Fibroblast of mammary gland (primary cell): ENCODE data around the gene OR10J5.
"Not testable (repeated sequence)": the region's sequence is repeated elsewhere in the genome, so short reads cannot be mapped to it uniquely, and the experiment has no call there.

Experiments used
- DNase-seq: peaks from one replicate; pipeline ENCODE4 v3.0.0-alpha.2; 2010; ENCODE audit warnings: low read depth
- H3K4me3 ChIP-seq: 2 replicates; pipeline ENCODE4 v1.5.1; 2011; ENCODE audit warnings: low read depth, mild to moderate bottlenecking, low read length, moderate library complexity; ENCODE audit not compliant: control insufficient read depth
- TF ChIP-seq, protein P1 (sequence below): conservative IDR thresholded peaks from 2 replicates; pipeline ENCODE4 v1.5.1; 2011; ENCODE audit warnings: low read depth, low read length, inconsistent platforms; ENCODE audit not compliant: control insufficient read depth, insufficient read depth

Gene OR10J5

DNA sequence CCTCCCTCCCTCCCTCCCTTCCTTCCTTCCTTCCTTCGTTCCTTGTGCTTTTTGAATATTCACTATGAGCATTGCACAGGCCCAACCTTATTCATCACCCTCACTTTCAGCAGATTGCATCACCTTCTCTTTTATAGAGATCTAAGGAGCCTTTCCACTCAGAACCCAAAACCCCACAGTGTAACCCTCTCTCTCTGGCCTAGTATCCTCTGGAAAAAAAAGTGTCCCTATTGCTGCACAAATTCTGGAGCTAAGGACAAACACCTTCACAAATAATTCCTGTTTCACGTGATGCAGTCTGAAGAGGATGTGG lies 25.6 kb downstream of the OR10J5 start:
- TF ChIP-seq, protein P1, sequence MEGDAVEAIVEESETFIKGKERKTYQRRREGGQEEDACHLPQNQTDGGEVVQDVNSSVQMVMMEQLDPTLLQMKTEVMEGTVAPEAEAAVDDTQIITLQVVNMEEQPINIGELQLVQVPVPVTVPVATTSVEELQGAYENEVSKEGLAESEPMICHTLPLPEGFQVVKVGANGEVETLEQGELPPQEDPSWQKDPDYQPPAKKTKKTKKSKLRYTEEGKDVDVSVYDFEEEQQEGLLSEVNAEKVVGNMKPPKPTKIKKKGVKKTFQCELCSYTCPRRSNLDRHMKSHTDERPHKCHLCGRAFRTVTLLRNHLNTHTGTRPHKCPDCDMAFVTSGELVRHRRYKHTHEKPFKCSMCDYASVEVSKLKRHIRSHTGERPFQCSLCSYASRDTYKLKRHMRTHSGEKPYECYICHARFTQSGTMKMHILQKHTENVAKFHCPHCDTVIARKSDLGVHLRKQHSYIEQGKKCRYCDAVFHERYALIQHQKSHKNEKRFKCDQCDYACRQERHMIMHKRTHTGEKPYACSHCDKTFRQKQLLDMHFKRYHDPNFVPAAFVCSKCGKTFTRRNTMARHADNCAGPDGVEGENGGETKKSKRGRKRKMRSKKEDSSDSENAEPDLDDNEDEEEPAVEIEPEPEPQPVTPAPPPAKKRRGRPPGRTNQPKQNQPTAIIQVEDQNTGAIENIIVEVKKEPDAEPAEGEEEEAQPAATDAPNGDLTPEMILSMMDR: no peak
- no peak for DNase-seq
- no peak overlapping the region for H3K4me3 ChIP-seq

DNA sequence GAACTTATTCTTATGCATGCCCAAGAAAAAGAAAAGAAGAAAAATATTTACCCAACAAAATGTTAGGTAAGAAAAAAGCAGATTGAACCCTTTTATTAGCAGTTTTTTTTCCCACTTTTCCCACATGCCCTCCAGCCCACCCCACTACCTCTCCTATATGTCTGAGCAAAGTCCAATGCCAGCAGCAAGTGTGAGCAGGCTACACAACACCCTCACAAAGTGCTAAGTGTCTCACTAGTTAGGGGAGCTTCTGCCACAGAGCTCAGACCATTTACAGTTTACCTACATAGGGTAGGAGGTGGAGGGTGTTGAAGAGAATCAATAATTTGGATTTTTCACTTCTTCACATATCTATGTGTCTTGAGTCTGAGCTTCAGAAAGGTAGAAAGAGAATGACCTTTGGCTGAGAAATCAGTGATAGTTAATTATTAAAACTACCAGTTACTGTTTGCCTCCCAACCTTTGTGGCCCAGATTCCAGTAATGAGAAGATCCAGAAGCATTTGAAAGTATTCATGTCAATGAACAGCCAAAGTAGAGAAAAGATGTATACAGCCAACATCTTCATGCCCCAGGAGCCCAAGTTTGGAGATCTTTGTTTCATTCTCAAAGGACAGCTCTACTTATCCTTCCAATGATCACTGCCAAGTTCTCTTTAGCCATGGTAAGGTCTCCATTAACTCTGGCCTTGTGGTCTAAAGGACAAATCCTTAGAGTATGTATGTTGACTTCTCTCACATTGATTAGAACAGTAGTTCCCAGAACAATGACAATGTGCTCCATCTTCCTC lies 26.2 kb downstream of the OR10J5 start:
- TF ChIP-seq, protein P1: no peak
- no peak for DNase-seq
- no peak overlapping the region for H3K4me3 ChIP-seq

DNA sequence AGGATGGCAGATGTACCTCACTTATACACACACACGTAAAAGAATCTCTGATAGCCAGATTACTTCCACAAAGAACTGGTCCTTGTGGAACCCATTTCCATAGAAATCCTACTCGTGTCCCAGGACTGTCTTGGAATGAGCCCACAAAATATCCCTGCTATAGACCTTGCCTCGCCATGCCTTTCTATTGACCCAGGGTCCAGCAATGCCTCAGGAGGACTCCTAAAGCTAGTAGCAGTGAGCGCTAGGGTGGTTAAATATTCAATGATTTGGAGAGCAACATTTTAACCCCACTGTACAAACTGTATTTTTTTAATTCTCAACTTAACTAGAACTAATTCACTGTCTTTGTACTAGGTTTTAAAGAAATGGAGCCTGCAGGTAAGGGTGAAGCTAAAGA lies 26.9 kb downstream of the OR10J5 start:
- H3K4me3 ChIP-seq: no peak overlapping the region
- no peak for DNase-seq
- TF ChIP-seq, protein P1: no peak

DNA sequence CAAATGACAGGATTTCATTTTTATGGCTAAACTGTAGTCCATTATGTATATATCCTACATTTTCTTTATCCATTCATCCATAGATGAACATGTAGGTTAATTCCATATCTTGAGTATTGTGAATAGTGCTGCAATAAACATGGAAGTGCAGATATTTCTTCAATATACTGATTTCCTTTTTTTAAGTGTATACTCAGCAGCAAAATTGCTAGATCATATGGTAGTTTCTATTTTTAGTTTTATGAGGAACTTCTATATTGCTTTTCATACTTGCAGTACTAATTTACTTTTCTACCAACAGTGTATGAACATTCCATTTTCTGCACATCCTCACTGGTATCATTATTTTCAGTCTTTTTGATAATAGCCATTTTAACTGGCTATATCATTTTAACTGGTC lies 30.1 kb downstream of the OR10J5 start:
- no peak for DNase-seq
- no peak overlapping the region for H3K4me3 ChIP-seq
- TF ChIP-seq, protein P1: no peak

DNA sequence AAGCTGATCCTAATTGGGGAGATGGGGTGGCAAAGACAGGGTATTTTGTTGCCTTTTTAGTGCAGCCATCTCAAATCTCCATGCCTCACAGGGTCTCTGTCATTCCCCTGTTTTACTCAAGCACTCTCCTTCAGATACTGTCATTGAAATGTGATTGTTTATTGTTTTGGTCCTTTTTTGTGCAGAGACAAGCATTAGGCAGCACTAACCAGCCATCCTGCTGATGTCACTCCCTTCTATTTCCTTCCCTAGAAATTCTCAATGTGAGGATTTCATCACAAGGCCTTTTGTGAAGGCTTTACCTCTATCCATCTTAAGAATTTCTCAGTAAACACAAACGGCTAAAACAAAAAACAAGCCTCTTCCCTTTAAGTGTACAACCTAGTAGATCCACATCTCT lies 34.7 kb downstream of the OR10J5 start:
- TF ChIP-seq, protein P1: no peak
- H3K4me3 ChIP-seq: no peak overlapping the region
- no peak for DNase-seq

DNA sequence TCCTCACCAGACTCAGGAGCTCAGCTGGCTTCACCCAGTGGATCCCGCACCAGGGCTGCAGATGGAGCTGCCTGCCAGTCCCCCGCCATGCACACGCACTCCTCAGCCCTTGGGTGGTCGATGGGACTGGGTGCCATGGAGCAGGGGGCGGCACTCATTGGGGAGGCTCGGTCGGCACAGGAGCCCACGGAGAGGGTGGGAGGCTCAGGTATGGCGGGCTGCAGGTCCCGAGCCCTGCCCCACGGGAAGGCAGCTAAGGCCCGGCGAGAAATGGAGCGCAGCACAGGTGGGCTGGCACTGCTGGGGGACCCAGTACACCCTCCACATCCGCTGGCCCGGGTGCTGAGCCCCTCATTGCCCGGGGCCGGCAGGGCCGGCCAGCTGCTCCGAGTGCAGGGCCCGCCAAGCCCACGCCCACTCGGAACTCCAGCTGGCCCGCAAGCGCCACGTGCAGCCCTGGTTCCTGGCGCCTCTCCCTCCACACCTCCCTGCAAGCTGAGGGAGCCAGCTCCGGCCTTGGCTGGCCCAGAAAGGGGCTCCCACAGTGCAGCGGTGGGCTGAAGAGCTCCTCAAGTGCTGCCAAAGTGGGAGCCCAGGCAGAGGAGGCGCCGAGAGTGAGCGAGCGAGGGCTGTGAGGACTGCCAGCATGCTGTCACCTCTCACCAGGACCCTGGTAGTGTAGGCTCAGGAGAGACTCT lies 41.1 kb downstream of the OR10J5 start:
- not testable (repeated sequence) for H3K4me3 ChIP-seq, DNase-seq

DNA sequence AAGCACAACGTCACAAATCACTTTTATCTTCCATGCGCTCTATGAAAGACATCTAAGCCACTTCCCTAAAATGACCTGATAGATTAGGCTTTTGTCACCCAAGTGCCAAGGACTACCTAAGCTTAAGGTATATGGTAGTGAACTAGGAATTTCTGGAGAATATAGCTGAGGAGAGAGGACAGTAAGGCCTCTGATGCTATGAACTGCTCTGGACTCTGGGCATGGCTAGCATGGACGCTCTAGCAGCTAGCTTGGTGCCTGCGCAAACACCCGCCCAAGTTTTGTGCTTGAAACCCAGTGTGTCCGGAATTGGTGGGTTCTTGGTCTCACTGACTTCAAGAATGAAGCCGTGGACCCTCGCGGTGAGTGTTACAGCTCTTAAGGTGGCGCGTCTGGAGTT lies 42.5 kb downstream of the OR10J5 start:
- no peak overlapping the region for H3K4me3 ChIP-seq
- TF ChIP-seq, protein P1: no peak
- no peak for DNase-seq
